Measurements from ENCODE around the gene XKR7.

The XKR7 gene

GRCh38 chr20:32006841-32007786 is 39.2 kb downstream of the XKR7 start:
- ATAC-seq (no peak), DNase-seq (no peak)
- H3K27me3 Mint-ChIP-seq = peaks cover 13% of the 10 kb centered on the region
- H3K9me3 Mint-ChIP-seq = no peaks in the 10 kb centered on the region
- no peaks in the 10 kb centered on the region for H3K36me3 Mint-ChIP-seq (ENCODE audit: low read depth)
- H3K27ac Mint-ChIP-seq = no peak overlapping the region
- H3K4me1 Mint-ChIP-seq = no peaks in the 10 kb centered on the region
- no peak overlapping the region for H3K4me3 Mint-ChIP-seq

- no peak overlapping the region for H3K4me3 Mint-ChIP-seq
- ATAC-seq = no peak
- H3K9me3 Mint-ChIP-seq = no peaks in the 10 kb centered on the region
- no peaks in the 10 kb centered on the region for H3K36me3 Mint-ChIP-seq (ENCODE audit: low read depth)
- DNase-seq = no peak
- no peak overlapping the region for H3K27ac Mint-ChIP-seq
- H3K4me1 Mint-ChIP-seq = no peaks in the 10 kb centered on the region
- peaks cover 13% of the 10 kb centered on the region for H3K27me3 Mint-ChIP-seq
Measured at GRCh38 chr20:32007787-32008616, 40.1 kb downstream of the XKR7 start.

GRCh38 chr20:32009564-32009963 is 41.6 kb downstream of the XKR7 start:
- Mint-ChIP-seq H3K4me1 (no peaks in the 10 kb centered on the region), H3K27me3 (peaks cover 13% of the 10 kb centered on the region), H3K27ac (no peak overlapping the region), H3K36me3 (ENCODE audit: low read depth) (no peaks in the 10 kb centered on the region), H3K4me3 (no peak overlapping the region), H3K9me3 (no peaks in the 10 kb centered on the region)
- ATAC-seq = no peak
- no peak for DNase-seq

GRCh38 chr20:32010101-32010500 is 42.1 kb downstream of the XKR7 start, which contains the start of gene CCM2L:
TSS of gene CCM2L (plus strand) at chr20:32010438. CDS start at chr20:32010455, 17 bp downstream.
- Mint-ChIP-seq H3K27ac (no peak within 1 kb of the TSS), H3K9me3 (no peaks in the 10 kb centered on the region), H3K36me3 (ENCODE audit: low read depth) (no peaks in the 10 kb centered on the region), H3K27me3 (peaks cover 14% of the 10 kb centered on the region), H3K4me3 (no peak within 1 kb of the TSS), H3K4me1 (no peaks in the 10 kb centered on the region)
- ATAC-seq = no peak
- no peak for DNase-seq

- Mint-ChIP-seq H3K9me3 (no peaks in the 10 kb centered on the region), H3K4me3 (no peak overlapping the region), H3K4me1 (no peaks in the 10 kb centered on the region), H3K36me3 (ENCODE audit: low read depth) (no peaks in the 10 kb centered on the region), H3K27ac (no peak overlapping the region), H3K27me3 (peaks cover 20% of the 10 kb centered on the region)
- DNase-seq = no peak
- no peak for ATAC-seq
Measured at GRCh38 chr20:32010666-32011065, 42.7 kb downstream of the XKR7 start.

GRCh38 chr20:32012159-32012688 is 44.3 kb downstream of the XKR7 start:
- Mint-ChIP-seq H3K4me3 (no peak overlapping the region), H3K4me1 (no peaks in the 10 kb centered on the region), H3K27ac (no peak overlapping the region), H3K36me3 (ENCODE audit: low read depth) (no peaks in the 10 kb centered on the region), H3K27me3 (peaks cover 25% of the 10 kb centered on the region), H3K9me3 (no peaks in the 10 kb centered on the region)
- no peak for ATAC-seq
- DNase-seq = no peak

- Mint-ChIP-seq H3K4me1 (peaks cover 7% of the 10 kb centered on the region), H3K27ac (no peak overlapping the region), H3K27me3 (peaks cover 30% of the 10 kb centered on the region), H3K9me3 (no peaks in the 10 kb centered on the region), H3K4me3 (no peak overlapping the region), H3K36me3 (ENCODE audit: low read depth) (no peaks in the 10 kb centered on the region)
- DNase-seq = no peak
- ATAC-seq = no peak
Measured at GRCh38 chr20:32013326-32013725, 45.4 kb downstream of the XKR7 start.

GRCh38 chr20:32017711-32018251 is 49.8 kb downstream of the XKR7 start:
- Mint-ChIP-seq H3K9me3 (no peaks in the 10 kb centered on the region), H3K4me3 (peak overlapping the region; percentile 66), H3K4me1 (peaks cover 19% of the 10 kb centered on the region), H3K36me3 (ENCODE audit: low read depth) (no peaks in the 10 kb centered on the region), H3K27me3 (peaks cover 61% of the 10 kb centered on the region), H3K27ac (no peak overlapping the region)
- ATAC-seq (no peak), DNase-seq (no peak)

- ATAC-seq (peak; percentile 62), DNase-seq (peak; percentile 64)
Measured at GRCh38 chr20:32018269-32019155, 50.6 kb downstream of the XKR7 start.

GRCh38 chr20:32019156-32019510 is 51.2 kb downstream of the XKR7 start:
- no peaks in the 10 kb centered on the region for H3K36me3 Mint-ChIP-seq (ENCODE audit: low read depth)
- peaks cover 71% of the 10 kb centered on the region for H3K27me3 Mint-ChIP-seq
- H3K9me3 Mint-ChIP-seq = no peaks in the 10 kb centered on the region
- peaks cover 19% of the 10 kb centered on the region for H3K4me1 Mint-ChIP-seq
- no peak for DNase-seq
- no peak overlapping the region for H3K27ac Mint-ChIP-seq
- ATAC-seq = no peak
- peak overlapping the region; percentile 71 for H3K4me3 Mint-ChIP-seq

More at GRCh38 chr20:32018269-32019155, 50.6 kb downstream of the XKR7 start:
- Mint-ChIP-seq H3K4me1 (peaks cover 19% of the 10 kb centered on the region), H3K36me3 (ENCODE audit: low read depth) (no peaks in the 10 kb centered on the region), H3K27me3 (peaks cover 67% of the 10 kb centered on the region), H3K27ac (no peak overlapping the region), H3K9me3 (no peaks in the 10 kb centered on the region), H3K4me3 (peak overlapping the region; percentile 66)

- H3K27ac Mint-ChIP-seq = no peak overlapping the region
- no peaks in the 10 kb centered on the region for H3K36me3 Mint-ChIP-seq (ENCODE audit: low read depth)
- H3K4me1 Mint-ChIP-seq = peaks cover 19% of the 10 kb centered on the region
Measured at GRCh38 chr20:32019563-32020463, 51.9 kb downstream of the XKR7 start.

GRCh38 chr20:32021091-32021490 is 53.1 kb downstream of the XKR7 start:
- Mint-ChIP-seq H3K27ac (no peak overlapping the region), H3K36me3 (ENCODE audit: low read depth) (no peaks in the 10 kb centered on the region)
- no peak for ATAC-seq

More at GRCh38 chr20:32019563-32020463, 51.9 kb downstream of the XKR7 start:
- DNase-seq = no peak
- no peak for ATAC-seq
- Mint-ChIP-seq H3K4me3 (peak overlapping the region; percentile 71), H3K27me3 (peaks cover 74% of the 10 kb centered on the region), H3K9me3 (no peaks in the 10 kb centered on the region)

More at GRCh38 chr20:32021091-32021490, 53.1 kb downstream of the XKR7 start:
- peaks cover 69% of the 10 kb centered on the region for H3K27me3 Mint-ChIP-seq
- no peak for DNase-seq
- peaks cover 19% of the 10 kb centered on the region for H3K4me1 Mint-ChIP-seq
- H3K9me3 Mint-ChIP-seq = no peaks in the 10 kb centered on the region
- H3K4me3 Mint-ChIP-seq = no peak overlapping the region

All from activated naive CD8-positive, alpha-beta T cell treated with anti-CD3 and anti-CD28 coated beads, Interleukin-2, amount 50 U/mL, for 24 hours (primary cell).